Lower lobe of right lung (tissue), 2 donors: ENCODE measurements around the gene NCAPG2. TPM values are rescaled to one million over a fixed set of nuclear protein-coding genes. Genes with fewer than 3 reads are reported as not detected.
"Not testable (repeated sequence)": the region's sequence is repeated elsewhere in the genome, so short reads cannot be mapped to it uniquely, and the experiment has no call there.

Experiments
- ATAC-seq, 2 donors: fragments of 200-7000 bp; cut with Tn5 transposase; one replicate each; pipeline ENCODE4 v1.9.1; 2020 to 2022; ENCODE audit warnings: mild to moderate bottlenecking in 2 of 2, moderate library complexity in 2 of 2
- DNase-seq: peaks from one replicate; pipeline ENCODE4 v3.0.0-alpha.2; 2020
- H3K27ac ChIP-seq: fragments of 200-600 bp; one replicate; pipeline ENCODE4 v1.8.0; 2022
- H3K27me3 ChIP-seq: fragments of 200-600 bp; one replicate; pipeline ENCODE4 v1.8.0; 2022; ENCODE audit warnings: low read depth
- H3K36me3 ChIP-seq: fragments of 200-600 bp; one replicate; pipeline ENCODE4 v1.8.0; 2022; ENCODE audit warnings: mild to moderate bottlenecking
- H3K4me1 ChIP-seq: fragments of 200-600 bp; one replicate; pipeline ENCODE4 v1.8.0; 2022
- H3K4me3 ChIP-seq: fragments of 200-600 bp; one replicate; pipeline ENCODE4 v1.8.0; 2022; ENCODE audit warnings: mild to moderate bottlenecking
- H3K9me3 ChIP-seq: fragments of 200-600 bp; one replicate; pipeline ENCODE4 v1.8.0; 2022
- intact Hi-C: fragments of 100-400 bp; cut with DNase I; formaldehyde crosslinking; loops from one replicate; pipeline ENCODE4 v1.11.0; 2022
- total RNA-seq: library from RNA; stranded (reverse); fragmentation: NEBNext Ultra II Directional; extraction: Animal tissue kit (Norgen Biotek cat#: 25700); gene quantifications from one replicate; pipeline ENCODE4 v1.2.1, GENCODE V29; 2021
- TF ChIP-seq, protein P1 (sequence below): fragments of 200-600 bp; IDR thresholded peaks from one replicate; pipeline ENCODE4 v1.8.0; 2022; ENCODE audit warnings: antibody characterized with exemption, mild to moderate bottlenecking
- donor health status: DM: no; HTN: yes; CAD: no; lungs with severe emphysema.

NCAPG2 gene
- total RNA-seq, 1 donor from 2014 or later: 10.0 TPM

DNA sequence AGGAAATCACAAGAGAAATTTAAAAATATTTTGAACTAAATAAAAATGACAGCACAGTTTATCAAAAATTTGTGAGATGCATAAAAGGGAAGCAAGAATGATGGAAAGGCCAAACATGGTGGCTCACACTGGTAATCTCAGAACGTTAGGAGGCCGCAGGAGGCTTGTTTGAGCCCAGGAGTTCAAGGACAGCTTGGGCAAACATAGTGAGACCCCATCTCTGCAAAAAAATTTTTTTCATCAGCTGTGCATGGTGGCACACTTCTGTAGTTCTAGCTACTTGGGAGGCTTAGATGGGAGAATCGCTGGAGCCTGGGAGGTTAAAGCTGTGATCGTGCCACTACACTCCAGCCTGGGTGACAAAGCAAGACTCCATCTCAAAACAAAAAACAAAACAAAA is 62.5 kb downstream of the NCAPG2 start:
- Histone ChIP-seq H3K36me3 (peaks cover 33% of the 10 kb centered on the region), H3K4me3 (no peak overlapping the region), H3K27me3 (no peaks in the 10 kb centered on the region), H3K4me1 (no peaks in the 10 kb centered on the region), H3K27ac (no peak overlapping the region), H3K9me3 (no peaks in the 10 kb centered on the region)
- ATAC-seq (no peak), DNase-seq (no peak)
- TF ChIP-seq, protein P1, sequence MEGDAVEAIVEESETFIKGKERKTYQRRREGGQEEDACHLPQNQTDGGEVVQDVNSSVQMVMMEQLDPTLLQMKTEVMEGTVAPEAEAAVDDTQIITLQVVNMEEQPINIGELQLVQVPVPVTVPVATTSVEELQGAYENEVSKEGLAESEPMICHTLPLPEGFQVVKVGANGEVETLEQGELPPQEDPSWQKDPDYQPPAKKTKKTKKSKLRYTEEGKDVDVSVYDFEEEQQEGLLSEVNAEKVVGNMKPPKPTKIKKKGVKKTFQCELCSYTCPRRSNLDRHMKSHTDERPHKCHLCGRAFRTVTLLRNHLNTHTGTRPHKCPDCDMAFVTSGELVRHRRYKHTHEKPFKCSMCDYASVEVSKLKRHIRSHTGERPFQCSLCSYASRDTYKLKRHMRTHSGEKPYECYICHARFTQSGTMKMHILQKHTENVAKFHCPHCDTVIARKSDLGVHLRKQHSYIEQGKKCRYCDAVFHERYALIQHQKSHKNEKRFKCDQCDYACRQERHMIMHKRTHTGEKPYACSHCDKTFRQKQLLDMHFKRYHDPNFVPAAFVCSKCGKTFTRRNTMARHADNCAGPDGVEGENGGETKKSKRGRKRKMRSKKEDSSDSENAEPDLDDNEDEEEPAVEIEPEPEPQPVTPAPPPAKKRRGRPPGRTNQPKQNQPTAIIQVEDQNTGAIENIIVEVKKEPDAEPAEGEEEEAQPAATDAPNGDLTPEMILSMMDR: no peak
- intact Hi-C loops: no loop called here

GRCh38 chr7:158638001-158638400 is 66.6 kb downstream of the NCAPG2 start:
- intact Hi-C loops: no loop called here
- no peaks in the 10 kb centered on the region for H3K27me3 ChIP-seq
- TF ChIP-seq, protein P1: no peak

DNA sequence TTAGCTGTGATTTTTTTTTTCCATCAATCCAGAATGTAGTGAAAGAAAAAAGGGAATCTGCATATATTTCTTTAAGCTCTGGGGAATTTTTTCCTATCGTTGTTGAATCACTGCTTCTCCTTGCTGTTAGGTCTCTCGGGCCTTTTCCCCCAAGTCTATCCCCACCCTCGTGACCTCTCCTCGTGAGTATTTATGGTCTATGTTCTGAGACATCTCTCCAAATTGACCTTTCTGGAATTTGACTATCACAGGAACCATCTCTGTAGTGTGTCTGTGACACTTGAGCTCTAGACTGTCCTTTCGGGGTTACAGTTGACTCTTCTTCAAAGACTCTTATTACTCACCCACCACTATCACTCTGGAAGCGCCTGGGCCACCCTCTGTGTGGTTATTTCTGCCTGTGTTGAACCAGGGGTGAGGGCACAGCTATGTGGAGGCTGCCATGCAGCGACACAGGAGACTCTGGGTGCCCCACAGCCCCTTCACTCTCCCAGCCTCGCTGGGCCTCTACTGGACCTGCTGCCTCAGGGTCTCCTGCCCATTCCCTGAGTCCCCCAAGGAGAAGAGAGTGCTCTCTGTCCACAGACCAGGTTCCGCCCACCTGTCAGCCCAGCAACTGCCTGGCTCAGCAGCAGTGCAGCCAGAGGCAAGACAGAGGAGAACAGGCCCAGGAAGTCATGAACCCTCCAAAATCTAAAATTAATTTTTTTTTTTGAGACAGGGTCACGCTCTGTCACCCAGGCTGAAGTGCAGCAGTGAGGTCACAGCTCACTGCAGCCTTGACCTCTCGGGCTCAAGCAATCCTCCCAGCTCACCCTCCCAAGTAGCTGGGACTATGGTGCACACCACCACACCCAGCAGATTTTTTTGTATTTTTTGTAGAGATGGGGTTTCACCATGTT is 71.3 kb downstream of the NCAPG2 start:
- Histone ChIP-seq H3K4me1 (no peaks in the 10 kb centered on the region), H3K9me3 (no peaks in the 10 kb centered on the region), H3K27me3 (no peaks in the 10 kb centered on the region), H3K36me3 (no peaks in the 10 kb centered on the region), H3K27ac (no peak overlapping the region), H3K4me3 (no peak overlapping the region)
- TF ChIP-seq, protein P1: no peak
- intact Hi-C loops: no loop called here
- ATAC-seq (no peak), DNase-seq (no peak)

More at GRCh38 chr7:158638001-158638400, 66.6 kb downstream of the NCAPG2 start:
- Histone ChIP-seq H3K9me3 (no peaks in the 10 kb centered on the region), H3K27ac (no peak overlapping the region), H3K4me1 (no peaks in the 10 kb centered on the region), H3K4me3 (no peak overlapping the region), H3K36me3 (no peaks in the 10 kb centered on the region)
- DNase-seq (no peak), ATAC-seq (no peak)

GRCh38 chr7:158631574-158632195 is 72.9 kb downstream of the NCAPG2 start:
- no peak overlapping the region for H3K4me3 ChIP-seq
- no peaks in the 10 kb centered on the region for H3K9me3 ChIP-seq
- intact Hi-C loops: no loop called here
- H3K27ac ChIP-seq: no peak overlapping the region
- TF ChIP-seq, protein P1: no peak
- H3K27me3 ChIP-seq: no peaks in the 10 kb centered on the region
- H3K4me1 ChIP-seq: no peaks in the 10 kb centered on the region
- no peaks in the 10 kb centered on the region for H3K36me3 ChIP-seq
- ATAC-seq (no peak), DNase-seq (no peak)

DNA sequence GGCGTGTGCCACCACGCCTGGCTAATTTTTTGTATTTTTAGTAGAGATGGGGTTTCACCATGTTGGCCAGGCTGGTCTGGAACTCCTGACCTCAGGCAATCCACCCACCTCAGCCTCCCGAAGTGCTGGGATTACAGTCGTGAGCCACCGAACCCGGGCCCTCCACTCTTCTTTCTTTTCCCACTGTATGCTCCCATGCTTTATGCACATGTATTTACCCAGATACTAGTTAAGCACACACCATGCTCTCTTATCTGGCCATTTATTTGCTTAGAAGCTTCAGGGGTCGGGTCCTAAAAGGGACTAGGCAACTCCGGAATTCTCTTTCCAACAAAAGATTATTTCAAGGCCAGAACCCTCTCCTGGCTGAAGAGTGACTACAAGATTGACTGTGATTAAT is 78.3 kb downstream of the NCAPG2 start:
- H3K27me3 ChIP-seq, H3K9me3 ChIP-seq, intact Hi-C loops, H3K4me3 ChIP-seq, H3K27ac ChIP-seq, H3K4me1 ChIP-seq, ATAC-seq, H3K36me3 ChIP-seq, DNase-seq: not testable (repeated sequence)

DNA sequence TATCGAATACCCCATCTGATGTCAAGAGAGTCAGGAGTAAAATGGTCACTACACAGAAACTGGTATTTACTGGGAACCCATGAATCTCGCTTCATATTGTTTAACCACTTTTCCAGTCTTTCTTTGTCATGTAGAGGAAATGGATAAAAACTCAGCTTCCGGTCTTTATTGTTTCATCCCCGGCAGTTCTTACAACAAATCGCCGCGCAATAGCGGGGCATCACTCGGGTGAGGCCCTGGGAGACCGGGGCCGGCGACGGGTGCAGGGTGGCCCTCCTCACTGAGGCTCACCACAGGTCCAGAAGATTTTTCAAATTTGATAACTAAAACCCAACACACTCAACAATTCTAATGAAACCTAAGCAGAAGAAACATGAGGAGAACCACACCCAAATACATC is 81.4 kb downstream of the NCAPG2 start:
- Histone ChIP-seq H3K27ac (no peak overlapping the region), H3K9me3 (no peaks in the 10 kb centered on the region), H3K27me3 (no peaks in the 10 kb centered on the region), H3K4me1 (no peaks in the 10 kb centered on the region), H3K4me3 (no peak overlapping the region), H3K36me3 (no peaks in the 10 kb centered on the region)
- DNase-seq: no peak
- TF ChIP-seq, protein P1: no peak
- intact Hi-C loops: no loop called here
- no peak for ATAC-seq
